Measurements from ENCODE around the gene BDP1. TPM values are rescaled to one million over a fixed set of nuclear protein-coding genes. Genes with fewer than 3 reads are reported as not detected.
"Not testable (repeated sequence)": the region's sequence is repeated elsewhere in the genome, so short reads cannot be mapped to it uniquely, and the experiment has no call there.

BDP1 gene
- total RNA-seq, 2 donors from 2014 or later = 18.9 to 21.8 TPM

GRCh38 chr5:71596169-71596568 is 140.7 kb downstream of the BDP1 start:
- no peak for DNase-seq
- H3K4me1 ChIP-seq = no peaks in the 10 kb centered on the region
- H3K9me3 ChIP-seq = no peaks in the 10 kb centered on the region
- no peak for TF ChIP-seq CTCF (IDR thresholded peaks at IDR 0.05)
- intact Hi-C loops (cut with DNase I) = no loop called here
- no peaks in the 10 kb centered on the region for H3K27me3 ChIP-seq
- H3K36me3 ChIP-seq = no peaks in the 10 kb centered on the region
- H3K27ac ChIP-seq = no peak overlapping the region
- no peak overlapping the region for H3K4me3 ChIP-seq
- H3K9ac ChIP-seq (ENCODE audit: low read depth in 2 of 2, low read length in 2 of 2) = no peak overlapping the region

GRCh38 chr5:71597001-71597400 is 141.6 kb downstream of the BDP1 start:
- DNase-seq = no peak
- intact Hi-C loops (cut with DNase I) = no loop called here
- Histone ChIP-seq H3K4me3 (no peak overlapping the region), H3K27me3 (no peaks in the 10 kb centered on the region), H3K4me1 (no peaks in the 10 kb centered on the region), H3K9me3 (no peaks in the 10 kb centered on the region), H3K36me3 (no peaks in the 10 kb centered on the region), H3K27ac (no peak overlapping the region), H3K9ac (ENCODE audit: low read depth in 2 of 2, low read length in 2 of 2) (no peak overlapping the region)
- TF ChIP-seq CTCF (IDR thresholded peaks at IDR 0.05) = no peak

GRCh38 chr5:71600783-71601182 is 145.3 kb downstream of the BDP1 start:
- H3K27ac ChIP-seq = peak overlapping the region; percentile 42
- TF ChIP-seq CTCF (IDR thresholded peaks at IDR 0.05) = no peak
- H3K4me1 ChIP-seq = no peaks in the 10 kb centered on the region
- H3K27me3 ChIP-seq = no peaks in the 10 kb centered on the region
- H3K9ac ChIP-seq (ENCODE audit: low read depth in 2 of 2, low read length in 2 of 2) = no peak overlapping the region
- DNase-seq = no peak
- H3K36me3 ChIP-seq = no peaks in the 10 kb centered on the region
- intact Hi-C loops (cut with DNase I) = no loop called here
- no peaks in the 10 kb centered on the region for H3K9me3 ChIP-seq
- H3K4me3 ChIP-seq = no peak overlapping the region

GRCh38 chr5:71601222-71602026 is 146.0 kb downstream of the BDP1 start:
- H3K27me3 ChIP-seq = no peaks in the 10 kb centered on the region
- no peaks in the 10 kb centered on the region for H3K9me3 ChIP-seq
- intact Hi-C loops (cut with DNase I) = no loop called here
- peak; percentile 73 for DNase-seq
- H3K36me3 ChIP-seq = no peaks in the 10 kb centered on the region
- H3K4me3 ChIP-seq = no peak overlapping the region
- no peak overlapping the region for H3K9ac ChIP-seq (ENCODE audit: low read depth in 2 of 2, low read length in 2 of 2)
- peak; percentile 66 for TF ChIP-seq CTCF (IDR thresholded peaks at IDR 0.05)
- H3K27ac ChIP-seq = peak overlapping the region; percentile 42
- no peaks in the 10 kb centered on the region for H3K4me1 ChIP-seq

- H3K36me3 ChIP-seq; intact Hi-C loops (cut with DNase I); DNase-seq: not testable (repeated sequence)
These were observed 154.5 kb downstream of the BDP1 start for GRCh38 chr5:71609916-71610315.

GRCh38 chr5:71615809-71616208 is 160.4 kb downstream of the BDP1 start:
- Histone ChIP-seq H3K4me1 (no peaks in the 10 kb centered on the region), H3K9ac (ENCODE audit: low read depth in 2 of 2, low read length in 2 of 2) (no peak overlapping the region), H3K4me3 (no peak overlapping the region), H3K36me3 (no peaks in the 10 kb centered on the region), H3K27ac (no peak overlapping the region), H3K9me3 (no peaks in the 10 kb centered on the region), H3K27me3 (no peaks in the 10 kb centered on the region)
- no peak for TF ChIP-seq CTCF (IDR thresholded peaks at IDR 0.05)
- no peak for DNase-seq
- intact Hi-C loops (cut with DNase I) = no loop called here

More at GRCh38 chr5:71609916-71610315, 154.5 kb downstream of the BDP1 start:
- not testable (repeated sequence) for H3K9ac ChIP-seq (ENCODE audit: low read depth in 2 of 2, low read length in 2 of 2); H3K9me3 ChIP-seq; H3K4me1 ChIP-seq; H3K27ac ChIP-seq; H3K27me3 ChIP-seq; H3K4me3 ChIP-seq
